Loucy (cell line): Measurements from ENCODE around the gene GPR35.

Source experiments
- H2AFZ ChIP-seq: fragments of 200-600 bp; sonication (generic); 2 replicates; pipeline ENCODE4 v1.6.0; 2016; ENCODE audit warnings: antibody characterized with exemption, mild to moderate bottlenecking, low read length, moderate library complexity
- H3F3A ChIP-seq: fragments of 200-600 bp; 2 replicates; pipeline ENCODE4 v1.6.0; 2016; ENCODE audit warnings: antibody characterized with exemption, low read depth, mild to moderate bottlenecking
- H3K27me3 ChIP-seq: fragments of 200-600 bp; sonication (generic); 2 replicates; pipeline ENCODE4 v1.6.1; 2014; ENCODE audit warnings: low read length, mild to moderate bottlenecking; ENCODE audit not compliant: insufficient read depth, poor library complexity, severe bottlenecking
- H3K36me3 ChIP-seq: fragments of 200-600 bp; sonication (generic); 2 replicates; pipeline ENCODE4 v1.6.1; 2016; ENCODE audit warnings: low read length; ENCODE audit not compliant: insufficient read depth
- H3K4me1 ChIP-seq: fragments of 200-600 bp; sonication (generic); 2 replicates; pipeline ENCODE4 v1.5.1; 2014; ENCODE audit warnings: low read length, mild to moderate bottlenecking; ENCODE audit not compliant: insufficient read depth, poor library complexity, severe bottlenecking
- H3K4me2 ChIP-seq: fragments of 200-600 bp; sonication (generic); 2 replicates; pipeline ENCODE4 v1.6.0; 2014; ENCODE audit warnings: antibody characterized with exemption, low read length, low read depth, mild to moderate bottlenecking; ENCODE audit not compliant: poor library complexity, severe bottlenecking
- H3K4me3 ChIP-seq: fragments of 200-600 bp; sonication (generic); 2 replicates; pipeline ENCODE4 v1.5.1; 2014; ENCODE audit warnings: low read length, mild to moderate bottlenecking, mixed read lengths; ENCODE audit not compliant: poor library complexity, severe bottlenecking
- H3K79me2 ChIP-seq: fragments of 200-600 bp; sonication (generic); 2 replicates; pipeline ENCODE4 v1.6.1; 2014; ENCODE audit warnings: low read length; ENCODE audit not compliant: insufficient read depth
- H3K9ac ChIP-seq: fragments of 200-600 bp; sonication (generic); 2 replicates; pipeline ENCODE4 v1.6.0; 2014; ENCODE audit warnings: mild to moderate bottlenecking, low read depth, low read length, moderate library complexity; ENCODE audit not compliant: poor library complexity, severe bottlenecking
- H3K9me2 ChIP-seq: fragments of 200-600 bp; sonication (generic); replicated peaks from 2 replicates; pipeline ENCODE4 v1.6.1; 2016; ENCODE audit warnings: low read depth, low read length, mixed read lengths
- H3K9me3 ChIP-seq: fragments of 200-600 bp; sonication (generic); 2 replicates; pipeline ENCODE4 v1.6.1; 2014; ENCODE audit warnings: mild to moderate bottlenecking, antibody characterized with exemption, low read length, low read depth; ENCODE audit not compliant: insufficient read depth
- H4K20me1 ChIP-seq: fragments of 200-600 bp; sonication (generic); 2 replicates; pipeline ENCODE4 v1.6.0; 2014; ENCODE audit warnings: antibody characterized with exemption, low read length, mild to moderate bottlenecking; ENCODE audit not compliant: insufficient read depth, poor library complexity, severe bottlenecking
- EZH2phosphoT487 ChIP-seq: fragments of 200-600 bp; IDR thresholded peaks from 2 replicates; pipeline ENCODE4 v1.6.1; 2018; ENCODE audit warnings: antibody characterized with exemption, mild to moderate bottlenecking, moderate library complexity, borderline replicate concordance
- TF ChIP-seq, protein P1 (sequence below): fragments of 200-600 bp; sonication (generic); conservative IDR thresholded peaks from 2 replicates; pipeline ENCODE4 v1.5.1; 2014; ENCODE audit warnings: mild to moderate bottlenecking, antibody characterized with exemption, low read length

The GPR35 gene

DNA sequence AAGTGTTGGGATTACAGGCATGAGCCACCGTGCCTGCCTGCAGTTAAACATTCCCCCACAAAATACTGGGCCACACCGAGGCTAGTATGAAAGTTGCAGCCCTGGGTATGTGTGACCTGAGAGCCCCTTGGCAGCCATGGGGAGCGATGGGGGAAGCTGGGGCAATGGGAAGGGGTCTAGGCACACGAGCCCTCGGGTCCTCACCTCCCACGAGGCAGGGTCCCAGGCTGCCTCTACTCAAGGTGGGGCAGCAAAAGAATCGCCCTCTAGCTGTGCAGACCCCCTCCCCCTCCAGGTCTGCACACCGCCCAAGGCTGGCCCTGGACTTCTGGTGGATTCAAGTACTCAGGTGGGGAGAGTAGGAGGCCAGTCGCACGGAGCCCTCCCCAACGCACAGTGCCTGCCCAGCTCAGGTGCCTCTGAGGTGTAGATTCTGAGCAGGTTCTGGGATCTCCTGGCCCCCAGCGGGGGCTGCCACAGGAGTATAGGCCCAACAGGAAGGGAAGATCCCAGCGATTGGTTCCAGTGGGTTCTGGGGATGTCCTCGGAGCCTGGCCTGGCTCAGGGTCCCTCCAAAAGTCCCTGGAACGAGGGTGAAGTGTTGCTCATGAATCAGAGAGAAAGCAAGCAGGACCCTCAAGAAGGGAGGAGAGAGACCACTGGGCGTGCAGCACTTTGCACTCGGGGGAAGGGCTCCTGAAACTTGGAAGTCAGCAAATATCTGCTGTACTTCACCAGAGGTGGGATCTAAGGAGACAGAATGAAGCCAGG is 2.6 kb downstream of the GPR35 start:
- Histone ChIP-seq H2AFZ (no peak overlapping the region), H3K9me2 (no peaks in the 10 kb centered on the region), H3F3A (no peaks in the 10 kb centered on the region), H3K4me3 (no peak overlapping the region), H3K9ac (no peak overlapping the region), H3K9me3 (no peaks in the 10 kb centered on the region; the same call in 1 of the 2 replicates), H3K79me2 (no peaks in the 10 kb centered on the region), H3K27me3 (no peaks in the 10 kb centered on the region), H3K4me1 (peaks cover 22% of the 10 kb centered on the region), H4K20me1 (no peaks in the 10 kb centered on the region), H3K36me3 (no peaks in the 10 kb centered on the region), H3K4me2 (no peak overlapping the region)
- TF ChIP-seq EZH2phosphoT487, result no peak
- TF ChIP-seq, protein P1, sequence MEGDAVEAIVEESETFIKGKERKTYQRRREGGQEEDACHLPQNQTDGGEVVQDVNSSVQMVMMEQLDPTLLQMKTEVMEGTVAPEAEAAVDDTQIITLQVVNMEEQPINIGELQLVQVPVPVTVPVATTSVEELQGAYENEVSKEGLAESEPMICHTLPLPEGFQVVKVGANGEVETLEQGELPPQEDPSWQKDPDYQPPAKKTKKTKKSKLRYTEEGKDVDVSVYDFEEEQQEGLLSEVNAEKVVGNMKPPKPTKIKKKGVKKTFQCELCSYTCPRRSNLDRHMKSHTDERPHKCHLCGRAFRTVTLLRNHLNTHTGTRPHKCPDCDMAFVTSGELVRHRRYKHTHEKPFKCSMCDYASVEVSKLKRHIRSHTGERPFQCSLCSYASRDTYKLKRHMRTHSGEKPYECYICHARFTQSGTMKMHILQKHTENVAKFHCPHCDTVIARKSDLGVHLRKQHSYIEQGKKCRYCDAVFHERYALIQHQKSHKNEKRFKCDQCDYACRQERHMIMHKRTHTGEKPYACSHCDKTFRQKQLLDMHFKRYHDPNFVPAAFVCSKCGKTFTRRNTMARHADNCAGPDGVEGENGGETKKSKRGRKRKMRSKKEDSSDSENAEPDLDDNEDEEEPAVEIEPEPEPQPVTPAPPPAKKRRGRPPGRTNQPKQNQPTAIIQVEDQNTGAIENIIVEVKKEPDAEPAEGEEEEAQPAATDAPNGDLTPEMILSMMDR, result no peak

DNA sequence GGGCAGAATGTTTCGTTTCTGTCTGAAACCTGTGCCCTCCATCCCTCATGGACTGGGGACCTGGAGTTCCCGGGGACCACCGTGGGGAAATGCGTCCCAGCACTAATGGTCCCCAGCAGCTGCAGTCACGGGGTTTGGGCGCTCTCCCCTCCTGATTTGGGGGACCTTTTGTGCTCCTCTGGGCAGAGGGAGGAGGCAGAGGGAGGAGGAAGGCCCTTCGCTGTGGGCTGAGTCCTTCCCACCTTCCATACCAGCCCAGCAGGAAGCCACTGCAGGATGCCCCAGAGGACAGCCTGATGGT is 3.2 kb downstream of the GPR35 start:
- Histone ChIP-seq H3K4me1 (peaks cover 19% of the 10 kb centered on the region), H3K9me3 (no peaks in the 10 kb centered on the region; the same call in 1 of the 2 replicates), H3K4me2 (no peak overlapping the region), H3K79me2 (no peaks in the 10 kb centered on the region), H3K36me3 (no peaks in the 10 kb centered on the region), H3F3A (no peaks in the 10 kb centered on the region), H4K20me1 (no peaks in the 10 kb centered on the region), H3K27me3 (no peaks in the 10 kb centered on the region), H3K9ac (no peak overlapping the region), H2AFZ (no peak overlapping the region), H3K4me3 (no peak overlapping the region), H3K9me2 (no peaks in the 10 kb centered on the region)
- no peak for TF ChIP-seq EZH2phosphoT487
- TF ChIP-seq, protein P1, result no peak

GRCh38 chr2:240628808-240629618 is 3.7 kb downstream of the GPR35 start:
- Histone ChIP-seq H3K9me2 (no peaks in the 10 kb centered on the region), H3K36me3 (no peaks in the 10 kb centered on the region), H4K20me1 (no peaks in the 10 kb centered on the region), H3K79me2 (no peaks in the 10 kb centered on the region), H3K4me2 (no peak overlapping the region), H2AFZ (no peak overlapping the region), H3K27me3 (no peaks in the 10 kb centered on the region), H3K4me3 (no peak overlapping the region), H3K4me1 (peaks cover 13% of the 10 kb centered on the region), H3K9ac (no peak overlapping the region), H3F3A (no peaks in the 10 kb centered on the region), H3K9me3 (peaks cover 3% of the 10 kb centered on the region; the same call in 1 of the 2 replicates)
- TF ChIP-seq, protein P1, result no peak
- no peak for TF ChIP-seq EZH2phosphoT487
